GM10266 (cell line): ENCODE results near the gene HOXD12.
A peak's percentile ranks its signal among the peaks of the same experiment; 100 is the strongest.

Experiments
- DNase-seq: peaks from one replicate; pipeline ENCODE4 v3.0.0; 2012; ENCODE audit errors: extremely low spot score
- CTCF ChIP-seq: IDR thresholded peaks from 2 replicates; pipeline ENCODE4 v1.5.1; 2012; ENCODE audit warnings: mild to moderate bottlenecking, low read depth; ENCODE audit not compliant: control insufficient read depth, insufficient read depth; ENCODE audit errors: missing control alignments

The HOXD12 gene

GRCh38 chr2:176076796-176077195, 22.8 kb upstream of the HOXD12 start:
- DNase-seq, result peak; percentile 12
- TF ChIP-seq CTCF, result no peak

DNA sequence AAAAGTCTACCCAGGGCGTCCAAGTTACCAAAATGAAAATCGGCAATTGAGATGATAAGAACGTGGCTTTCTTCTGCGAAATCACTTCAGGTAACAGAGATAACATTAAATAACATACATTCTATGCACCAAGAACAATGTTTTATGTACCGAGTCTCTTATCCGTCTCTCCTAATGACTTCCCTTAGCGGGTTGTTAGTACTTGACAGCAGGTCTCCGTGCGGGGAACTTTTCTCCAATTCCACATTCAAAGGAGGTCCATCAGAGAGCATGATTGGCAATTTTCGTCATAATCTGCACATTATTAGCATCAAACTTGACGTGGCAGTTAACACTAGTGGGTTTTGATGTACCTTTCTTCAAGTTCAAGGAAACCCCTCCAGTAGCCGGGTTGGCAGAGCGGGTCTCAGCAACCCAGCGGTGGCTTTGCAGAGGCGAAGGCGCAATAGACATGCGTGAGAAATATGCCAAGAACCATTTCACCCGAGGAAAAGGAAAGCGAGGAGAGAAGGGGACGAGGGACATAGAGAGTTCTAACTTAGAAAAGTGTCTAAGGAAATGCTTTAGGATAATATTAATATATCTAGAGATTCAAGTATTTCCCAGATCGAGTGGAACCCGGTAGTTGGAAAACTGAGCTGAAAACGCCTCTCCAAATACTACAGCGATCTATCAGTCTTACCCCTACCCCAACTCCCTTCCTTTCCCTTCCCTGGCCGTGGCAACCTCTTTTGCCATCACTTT, 20.9 kb upstream of the HOXD12 start:
- peak; percentile 13 for DNase-seq
- no peak for TF ChIP-seq CTCF

GRCh38 chr2:176079285-176079830, 20.2 kb upstream of the HOXD12 start:
- peak; percentile 2 for TF ChIP-seq CTCF
- peak; percentile 62 for DNase-seq

GRCh38 chr2:176079831-176080539, 19.6 kb upstream of the HOXD12 start:
- peak; percentile 83 for DNase-seq
- TF ChIP-seq CTCF, result peak; percentile 47

GRCh38 chr2:176080540-176081375, 18.8 kb upstream of the HOXD12 start:
- TF ChIP-seq CTCF, result no peak
- no peak for DNase-seq

DNA sequence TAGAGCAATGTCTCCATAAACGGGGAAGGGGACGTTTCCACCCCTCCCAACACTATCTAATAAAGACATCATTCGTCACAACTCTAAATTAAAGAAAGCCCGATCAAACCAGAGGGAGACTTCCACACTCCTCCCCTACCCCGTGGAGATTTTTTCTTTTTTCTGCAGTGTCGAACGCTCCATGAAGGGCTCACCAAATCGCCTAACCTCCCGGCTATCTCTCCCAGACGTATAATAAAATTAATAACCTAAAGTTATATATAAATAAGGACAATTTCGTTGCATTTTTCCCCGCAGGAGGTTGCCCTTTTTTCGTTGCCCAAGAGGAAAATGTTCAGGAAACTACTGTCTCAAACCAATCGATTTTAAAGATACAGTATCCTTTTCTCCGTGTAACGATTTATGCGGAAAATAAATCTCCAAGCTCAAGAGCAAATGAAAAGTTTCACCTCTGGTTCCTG, 18.2 kb upstream of the HOXD12 start:
- peak; percentile 41 for DNase-seq
- no peak for TF ChIP-seq CTCF
